ENCODE measurements around the gene ROR2.
A peak's percentile ranks its signal among the peaks of the same experiment; 100 is the strongest.

The ROR2 gene

GRCh38 chr9:91873637-91874051, 76.4 kb downstream of the ROR2 start:
- no peak for DNase-seq

- DNase-seq: peak; percentile 38
These were observed 81.2 kb downstream of the ROR2 start for GRCh38 chr9:91868732-91869391.

- DNase-seq: no peak
These were observed 82.3 kb downstream of the ROR2 start for GRCh38 chr9:91867740-91868139.

GRCh38 chr9:91865041-91865440, 85.0 kb downstream of the ROR2 start:
- no peak for DNase-seq

GRCh38 chr9:91864380-91864779, 85.6 kb downstream of the ROR2 start:
- DNase-seq: no peak

- no peak for DNase-seq
These were observed 86.6 kb downstream of the ROR2 start for GRCh38 chr9:91863469-91863868.

GRCh38 chr9:91858213-91859030, 91.6 kb downstream of the ROR2 start:
- no peak for DNase-seq

GRCh38 chr9:91857291-91858212, 92.5 kb downstream of the ROR2 start:
- peak; percentile 42 for DNase-seq

GRCh38 chr9:91856419-91856818, 93.6 kb downstream of the ROR2 start:
- DNase-seq: no peak

GRCh38 chr9:91855196-91855595, 94.8 kb downstream of the ROR2 start:
- DNase-seq: no peak

GRCh38 chr9:91852801-91853347, 97.2 kb downstream of the ROR2 start:
- no peak for DNase-seq

- DNase-seq: no peak
These were observed 100.3 kb downstream of the ROR2 start for GRCh38 chr9:91849694-91850093.

GRCh38 chr9:91848146-91848545, 101.9 kb downstream of the ROR2 start:
- no peak for DNase-seq

- no peak for DNase-seq
These were observed 102.4 kb downstream of the ROR2 start for GRCh38 chr9:91847581-91848091.

GRCh38 chr9:91845879-91846278, 104.1 kb downstream of the ROR2 start:
- no peak for DNase-seq

- DNase-seq: peak; percentile 68
These were observed 105.2 kb downstream of the ROR2 start for GRCh38 chr9:91844701-91845291.

GRCh38 chr9:91844190-91844589, 105.8 kb downstream of the ROR2 start:
- DNase-seq: no peak

GRCh38 chr9:91843623-91844148, 106.3 kb downstream of the ROR2 start:
- DNase-seq: no peak

GRCh38 chr9:91843093-91843492, 106.9 kb downstream of the ROR2 start:
- DNase-seq: no peak

- no peak for DNase-seq
These were observed 107.5 kb downstream of the ROR2 start for GRCh38 chr9:91842358-91843049.

GRCh38 chr9:91841591-91841990, 108.4 kb downstream of the ROR2 start:
- no peak for DNase-seq

All from fibroblast of skin of scalp (primary cell).